B cell (primary cell): ENCODE results near the gene ANGPT4.

ENCODE experiments used
- EZH2 ChIP-seq: IDR thresholded peaks from 2 replicates; pipeline ENCODE4 v1.6.1; 2012; ENCODE audit warnings: borderline replicate concordance, low read depth, mild to moderate bottlenecking, moderate library complexity, low read length; ENCODE audit not compliant: insufficient read depth, poor library complexity, severe bottlenecking
- TF ChIP-seq, protein P1 (sequence below): fragments of 200-600 bp; IDR thresholded peaks from one replicate; pipeline ENCODE4 v1.8.0; 2022; ENCODE audit warnings: antibody characterized with exemption, mild to moderate bottlenecking

GRCh38 chr20:877814-878213 lies 38.3 kb downstream of the ANGPT4 start:
- TF ChIP-seq, protein P1, sequence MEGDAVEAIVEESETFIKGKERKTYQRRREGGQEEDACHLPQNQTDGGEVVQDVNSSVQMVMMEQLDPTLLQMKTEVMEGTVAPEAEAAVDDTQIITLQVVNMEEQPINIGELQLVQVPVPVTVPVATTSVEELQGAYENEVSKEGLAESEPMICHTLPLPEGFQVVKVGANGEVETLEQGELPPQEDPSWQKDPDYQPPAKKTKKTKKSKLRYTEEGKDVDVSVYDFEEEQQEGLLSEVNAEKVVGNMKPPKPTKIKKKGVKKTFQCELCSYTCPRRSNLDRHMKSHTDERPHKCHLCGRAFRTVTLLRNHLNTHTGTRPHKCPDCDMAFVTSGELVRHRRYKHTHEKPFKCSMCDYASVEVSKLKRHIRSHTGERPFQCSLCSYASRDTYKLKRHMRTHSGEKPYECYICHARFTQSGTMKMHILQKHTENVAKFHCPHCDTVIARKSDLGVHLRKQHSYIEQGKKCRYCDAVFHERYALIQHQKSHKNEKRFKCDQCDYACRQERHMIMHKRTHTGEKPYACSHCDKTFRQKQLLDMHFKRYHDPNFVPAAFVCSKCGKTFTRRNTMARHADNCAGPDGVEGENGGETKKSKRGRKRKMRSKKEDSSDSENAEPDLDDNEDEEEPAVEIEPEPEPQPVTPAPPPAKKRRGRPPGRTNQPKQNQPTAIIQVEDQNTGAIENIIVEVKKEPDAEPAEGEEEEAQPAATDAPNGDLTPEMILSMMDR: no peak
- TF ChIP-seq EZH2: no peak
